HAP-1 (cell line): ENCODE data around the gene CDC5L.

Experiments used
- DNase-seq, 2 experiments: peaks; one replicate each; pipeline ENCODE4 v3.0.0-alpha.2; 2016 to 2020; ENCODE audit warnings: low spot score in 2 of 2
- H3K27me3 ChIP-seq: fragments of 250-450 bp; sonication (Bioruptor Pico); 2 replicates; pipeline ENCODE4 v1.5.1; 2020; ENCODE audit warnings: low read depth, mild to moderate bottlenecking, moderate library complexity
- H3K36me3 ChIP-seq: fragments of 250-450 bp; sonication (Bioruptor Pico); replicated peaks from 2 replicates; pipeline ENCODE4 v1.5.1; 2020; ENCODE audit warnings: mild to moderate bottlenecking
- H3K4me1 ChIP-seq: fragments of 250-450 bp; sonication (Bioruptor Pico); 2 replicates; pipeline ENCODE4 v1.5.1; 2020; ENCODE audit warnings: mild to moderate bottlenecking
- H3K4me3 ChIP-seq: fragments of 250-450 bp; sonication (Bioruptor Pico); 2 replicates; pipeline ENCODE4 v1.5.1; 2020; ENCODE audit warnings: mild to moderate bottlenecking, moderate library complexity
- H3K9me3 ChIP-seq: fragments of 250-450 bp; sonication (Bioruptor Pico); 2 replicates; pipeline ENCODE4 v1.5.1; 2020; ENCODE audit warnings: mild to moderate bottlenecking, moderate library complexity
- in situ Hi-C: fragments of 300-500 bp; cut with MboI; formaldehyde crosslinking; loops from 3 replicates; pipeline ENCODE4 v1.14.3; 2020; ENCODE audit warnings: low sequenced_read_pairs, inconsistent platforms, mixed read lengths

Gene CDC5L

GRCh38 chr6:44456070-44456965 lies 68.8 kb downstream of the CDC5L start:
- Histone ChIP-seq H3K36me3 (no peaks in the 10 kb centered on the region), H3K27me3 (no peaks in the 10 kb centered on the region), H3K9me3 (no peaks in the 10 kb centered on the region), H3K4me1 (no peaks in the 10 kb centered on the region), H3K4me3 (no peak overlapping the region)
- in situ Hi-C loops = no loop called here
- DNase-seq = peak; percentile 69 to 76

GRCh38 chr6:44456966-44457292 lies 69.4 kb downstream of the CDC5L start:
- Histone ChIP-seq H3K27me3 (no peaks in the 10 kb centered on the region), H3K4me3 (no peak overlapping the region), H3K36me3 (no peaks in the 10 kb centered on the region), H3K4me1 (no peaks in the 10 kb centered on the region), H3K9me3 (no peaks in the 10 kb centered on the region)
- no peak for DNase-seq
- in situ Hi-C loops = no loop called here

- in situ Hi-C loops = no loop called here
Observed at GRCh38 chr6:44457596-44457995, 70.1 kb downstream of the CDC5L start.

GRCh38 chr6:44458551-44458950 lies 71.0 kb downstream of the CDC5L start:
- DNase-seq = no peak
- in situ Hi-C loops = no loop called here
- Histone ChIP-seq H3K36me3 (no peaks in the 10 kb centered on the region), H3K27me3 (no peaks in the 10 kb centered on the region), H3K9me3 (no peaks in the 10 kb centered on the region), H3K4me3 (no peak overlapping the region), H3K4me1 (no peaks in the 10 kb centered on the region)

More at GRCh38 chr6:44457596-44457995, 70.1 kb downstream of the CDC5L start:
- no peak for DNase-seq
- Histone ChIP-seq H3K4me3 (no peak overlapping the region), H3K27me3 (no peaks in the 10 kb centered on the region), H3K4me1 (no peaks in the 10 kb centered on the region), H3K36me3 (no peaks in the 10 kb centered on the region), H3K9me3 (no peaks in the 10 kb centered on the region)

DNA sequence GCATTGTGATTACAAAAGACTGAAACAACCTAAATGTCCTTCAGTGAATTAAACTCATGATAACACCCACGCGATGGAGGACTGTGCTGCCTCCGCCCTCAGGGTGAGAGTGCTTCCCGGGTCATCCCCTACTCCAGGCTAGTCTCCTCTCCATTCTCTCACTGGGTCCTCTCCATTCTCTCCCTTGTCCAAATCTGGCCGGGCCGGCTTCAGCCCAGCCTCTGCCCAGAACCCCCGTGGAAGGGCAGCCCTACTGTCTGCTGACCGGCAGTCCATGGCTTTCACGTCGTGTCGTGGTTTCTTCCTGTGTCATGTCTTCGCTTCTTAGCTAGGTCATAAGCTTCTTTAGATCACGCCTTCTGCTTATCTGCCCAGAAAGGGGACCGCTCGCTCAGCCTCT lies 74.8 kb downstream of the CDC5L start:
- Histone ChIP-seq H3K4me1 (peaks cover 9% of the 10 kb centered on the region; the same call in 1 of the 2 replicates), H3K27me3 (no peaks in the 10 kb centered on the region), H3K9me3 (no peaks in the 10 kb centered on the region), H3K36me3 (no peaks in the 10 kb centered on the region), H3K4me3 (no peak overlapping the region)
- no peak for DNase-seq
- in situ Hi-C loops = no loop called here

- H3K36me3 ChIP-seq = no peaks in the 10 kb centered on the region
- H3K4me3 ChIP-seq = no peak overlapping the region
- H3K9me3 ChIP-seq = no peaks in the 10 kb centered on the region
- in situ Hi-C loops = no loop called here
- H3K4me1 ChIP-seq = peaks cover 9% of the 10 kb centered on the region; the same call in 1 of the 2 replicates
- DNase-seq = no peak
- H3K27me3 ChIP-seq = no peaks in the 10 kb centered on the region
Observed at GRCh38 chr6:44462797-44463727, 75.6 kb downstream of the CDC5L start.

- Histone ChIP-seq H3K9me3 (no peaks in the 10 kb centered on the region), H3K27me3 (no peaks in the 10 kb centered on the region), H3K4me3 (no peak overlapping the region), H3K4me1 (peaks cover 9% of the 10 kb centered on the region; the same call in 1 of the 2 replicates), H3K36me3 (no peaks in the 10 kb centered on the region)
- no peak for DNase-seq
- in situ Hi-C loops = no loop called here
Observed at GRCh38 chr6:44463728-44464450, 76.4 kb downstream of the CDC5L start.

DNA sequence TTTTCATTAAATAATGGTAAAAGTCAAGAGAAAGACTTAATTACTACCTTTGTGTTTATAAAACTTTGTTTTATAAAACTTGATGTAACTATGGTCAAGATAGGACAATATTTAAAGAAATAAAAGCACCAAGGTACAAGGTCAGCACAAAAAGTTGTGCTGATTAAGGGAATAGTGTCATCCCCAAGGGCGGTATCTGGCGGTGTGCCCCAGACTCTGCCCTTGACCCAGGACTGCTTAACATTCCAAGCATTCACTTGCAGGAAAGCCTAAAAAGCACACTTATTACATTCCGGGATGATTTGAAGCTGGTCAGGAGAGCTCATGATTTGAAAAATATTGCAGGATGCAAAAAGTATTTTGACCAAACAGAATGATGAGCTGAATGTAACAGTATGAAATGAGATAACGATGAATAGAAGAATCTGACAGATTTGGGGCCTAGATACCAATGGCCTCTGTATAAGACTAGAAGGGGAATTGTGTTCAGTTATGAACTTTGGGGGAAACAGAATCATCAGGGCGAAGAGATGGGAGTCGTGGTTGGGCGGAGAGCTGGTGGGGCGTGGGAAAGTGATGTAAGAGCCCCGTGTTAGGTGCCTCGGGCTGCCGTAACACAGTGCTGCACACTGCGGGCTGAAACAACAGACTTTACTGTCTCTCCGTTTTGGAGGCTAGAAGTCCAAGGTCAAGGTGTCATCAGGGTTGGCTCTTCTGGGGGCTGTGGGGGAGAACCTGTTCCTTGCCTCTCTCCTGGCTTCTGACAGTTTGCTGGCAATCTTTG lies 77.2 kb downstream of the CDC5L start:
- Histone ChIP-seq H3K4me1 (peaks cover 9% of the 10 kb centered on the region; the same call in 1 of the 2 replicates), H3K27me3 (no peaks in the 10 kb centered on the region)
- in situ Hi-C loops = no loop called here

DNA sequence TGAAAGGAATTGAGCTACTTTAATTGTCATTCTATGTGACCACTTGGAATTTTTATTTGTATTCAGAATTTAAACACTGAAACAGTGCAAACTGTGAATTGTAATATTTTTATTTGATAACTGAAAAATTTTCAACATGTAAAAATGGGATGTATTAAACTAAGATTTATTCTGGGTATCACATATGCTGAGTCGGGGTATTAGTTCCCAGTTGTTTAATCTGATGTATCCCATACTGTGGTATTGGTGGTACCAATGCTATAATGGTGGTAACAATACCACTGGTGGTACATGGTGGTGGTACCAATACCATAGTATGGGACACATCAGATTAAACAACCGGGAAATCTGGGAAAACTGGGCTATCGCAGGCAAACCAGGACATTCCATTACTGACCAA lies 79.4 kb downstream of the CDC5L start:
- Histone ChIP-seq H3K27me3 (no peaks in the 10 kb centered on the region), H3K36me3 (no peaks in the 10 kb centered on the region), H3K9me3 (no peaks in the 10 kb centered on the region), H3K4me3 (no peak overlapping the region), H3K4me1 (peaks cover 12% of the 10 kb centered on the region; the same call in 1 of the 2 replicates)
- in situ Hi-C loops = no loop called here
- DNase-seq = no peak

More for the DNA sequence above, 77.2 kb downstream of the CDC5L start:
- DNase-seq = peak in 1 of 2 experiments; percentile 44
- Histone ChIP-seq H3K36me3 (no peaks in the 10 kb centered on the region), H3K9me3 (no peaks in the 10 kb centered on the region), H3K4me3 (no peak overlapping the region)

DNA sequence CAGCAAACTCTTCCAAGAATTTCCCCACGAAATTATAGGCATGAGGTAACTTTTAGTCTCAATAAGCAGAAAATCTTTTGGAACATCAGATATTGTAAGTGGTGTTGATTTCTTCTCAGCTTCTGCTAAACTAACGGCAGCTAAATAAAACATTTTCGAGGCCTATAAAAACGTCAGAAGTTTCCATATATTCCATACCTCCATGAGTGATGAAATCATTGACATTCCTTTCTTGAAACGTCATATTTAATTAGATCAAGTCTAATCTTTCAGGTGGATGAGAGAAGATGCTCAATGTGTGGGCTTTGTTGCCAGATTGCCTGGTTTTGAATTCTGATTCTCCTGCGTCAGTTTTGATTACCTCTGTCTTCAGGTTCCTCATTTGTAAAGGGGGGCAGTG lies 81.3 kb downstream of the CDC5L start:
- no peaks in the 10 kb centered on the region for H3K9me3 ChIP-seq
- no peaks in the 10 kb centered on the region for H3K27me3 ChIP-seq
- H3K36me3 ChIP-seq = no peaks in the 10 kb centered on the region
- DNase-seq = no peak
- H3K4me3 ChIP-seq = no peak overlapping the region
- in situ Hi-C loops = no loop called here
- H3K4me1 ChIP-seq = peaks cover 12% of the 10 kb centered on the region; the same call in 1 of the 2 replicates

GRCh38 chr6:44470115-44470464 lies 82.6 kb downstream of the CDC5L start:
- Histone ChIP-seq H3K36me3 (no peaks in the 10 kb centered on the region), H3K4me3 (no peak overlapping the region), H3K27me3 (no peaks in the 10 kb centered on the region), H3K9me3 (no peaks in the 10 kb centered on the region), H3K4me1 (peaks cover 3% of the 10 kb centered on the region; the same call in 1 of the 2 replicates)
- no peak for DNase-seq
- in situ Hi-C loops = loop anchor here (10.0 kb wide), 1 partner anchor 1245 kb away; no protein-coding TSS in a partner anchor

DNA sequence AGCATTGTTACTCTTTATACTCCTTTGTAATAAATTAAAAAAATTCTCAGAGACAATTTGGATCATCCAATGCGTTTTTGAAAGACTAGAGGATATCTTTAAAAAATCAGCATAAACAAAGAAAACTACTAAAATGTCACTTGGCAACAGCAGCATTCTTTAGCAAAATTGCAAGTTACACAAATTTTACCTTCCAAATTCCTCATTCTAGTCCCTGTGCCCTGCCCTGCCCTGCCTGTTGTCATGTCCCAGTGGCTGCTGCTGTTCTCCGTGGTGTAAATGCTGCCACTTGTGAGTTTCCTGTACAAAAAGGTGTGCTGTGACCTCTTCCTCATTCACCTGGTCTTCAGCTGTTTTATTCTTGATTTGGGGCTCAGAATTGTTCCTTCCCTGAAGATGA lies 83.2 kb downstream of the CDC5L start:
- in situ Hi-C loops = loop anchor here (10.0 kb wide), 1 partner anchor 1244 kb away; no protein-coding TSS in a partner anchor
- Histone ChIP-seq H3K4me3 (no peak overlapping the region), H3K36me3 (no peaks in the 10 kb centered on the region), H3K27me3 (no peaks in the 10 kb centered on the region), H3K9me3 (no peaks in the 10 kb centered on the region), H3K4me1 (peaks cover 7% of the 10 kb centered on the region)
- DNase-seq = no peak
